AML-193 (cell line): ENCODE data around the gene NRG4.
"Not testable (repeated sequence)": the region's sequence is repeated elsewhere in the genome, so short reads cannot be mapped to it uniquely, and the experiment has no call there.

ENCODE experiments used
- DNase-seq, 2 experiments: peaks; one replicate each; lab custom pipeline; 2025; lab: John Stamatoyannopoulos, UW

The NRG4 gene, protein sequence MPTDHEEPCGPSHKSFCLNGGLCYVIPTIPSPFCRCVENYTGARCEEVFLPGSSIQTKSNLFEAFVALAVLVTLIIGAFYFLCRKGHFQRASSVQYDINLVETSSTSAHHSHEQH

GRCh38 chr15:76011627-76012551, at the start of gene NRG4:
Gene NRG4, minus strand, starts transcription at chr15:76012424. Its CDS starts 1,194 bp downstream, at chr15:76011230.
- peak; percentile 11 to 34 for DNase-seq

DNA sequence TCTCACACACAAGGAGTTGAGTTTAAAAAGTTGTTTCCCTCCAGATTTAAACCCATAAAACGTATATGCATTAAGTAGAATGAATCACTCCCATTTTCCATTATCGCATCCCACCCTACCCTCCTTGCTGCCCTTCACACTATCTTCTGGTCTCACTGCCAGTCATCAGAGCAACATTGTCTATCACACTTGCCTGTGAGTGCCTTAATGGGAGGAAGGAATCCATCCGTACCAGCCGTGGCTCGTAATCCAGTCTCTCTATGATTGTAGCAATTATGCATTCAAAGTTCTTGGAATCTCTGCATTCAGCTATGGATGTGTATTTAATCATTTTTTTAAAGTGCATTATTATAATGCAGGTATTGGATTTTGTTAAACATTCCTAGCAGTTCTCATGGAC, 49.5 kb upstream of the NRG4 start:
- no peak for DNase-seq

DNA sequence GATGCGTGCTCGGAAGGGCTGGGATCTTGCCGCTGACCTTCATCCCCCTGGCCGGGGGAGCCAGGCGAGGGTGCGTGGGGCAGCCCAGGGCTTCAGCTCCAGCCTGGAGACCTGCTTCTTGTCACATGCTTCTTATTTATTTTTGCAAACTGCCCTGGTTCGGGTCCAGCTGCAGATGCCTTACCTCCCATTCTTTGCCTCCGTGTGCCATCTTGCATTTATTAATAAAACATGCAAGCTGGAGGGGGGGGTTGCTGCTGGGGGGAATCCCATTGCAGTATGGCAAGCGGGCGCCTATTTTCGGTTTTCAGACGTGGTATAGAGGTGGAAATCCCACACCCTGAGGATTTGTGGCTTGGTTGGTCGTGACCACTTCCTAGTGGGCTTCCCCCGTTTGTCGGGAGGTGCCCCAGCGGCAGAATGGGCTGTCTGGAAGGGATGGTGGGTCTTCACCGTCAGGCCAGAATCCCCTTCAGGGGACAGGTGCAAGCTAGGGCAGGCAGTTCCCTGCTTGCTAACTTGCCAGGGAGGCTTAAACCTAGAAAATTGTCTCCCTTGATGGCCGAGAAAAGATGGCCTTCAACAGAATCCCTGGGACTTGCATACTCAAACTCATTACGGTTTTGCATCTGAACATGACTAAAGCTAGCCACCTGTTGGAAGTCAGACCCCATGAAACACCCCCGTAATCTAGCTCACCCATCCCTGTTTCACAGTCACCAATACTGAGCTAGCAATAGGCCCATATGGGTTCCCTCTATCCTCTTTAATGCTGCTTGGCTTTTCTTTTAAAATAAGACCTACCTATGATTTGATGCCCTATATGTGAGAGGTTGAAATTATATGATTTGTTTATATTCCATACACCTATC, 48.1 kb upstream of the NRG4 start:
- no peak for DNase-seq

DNA sequence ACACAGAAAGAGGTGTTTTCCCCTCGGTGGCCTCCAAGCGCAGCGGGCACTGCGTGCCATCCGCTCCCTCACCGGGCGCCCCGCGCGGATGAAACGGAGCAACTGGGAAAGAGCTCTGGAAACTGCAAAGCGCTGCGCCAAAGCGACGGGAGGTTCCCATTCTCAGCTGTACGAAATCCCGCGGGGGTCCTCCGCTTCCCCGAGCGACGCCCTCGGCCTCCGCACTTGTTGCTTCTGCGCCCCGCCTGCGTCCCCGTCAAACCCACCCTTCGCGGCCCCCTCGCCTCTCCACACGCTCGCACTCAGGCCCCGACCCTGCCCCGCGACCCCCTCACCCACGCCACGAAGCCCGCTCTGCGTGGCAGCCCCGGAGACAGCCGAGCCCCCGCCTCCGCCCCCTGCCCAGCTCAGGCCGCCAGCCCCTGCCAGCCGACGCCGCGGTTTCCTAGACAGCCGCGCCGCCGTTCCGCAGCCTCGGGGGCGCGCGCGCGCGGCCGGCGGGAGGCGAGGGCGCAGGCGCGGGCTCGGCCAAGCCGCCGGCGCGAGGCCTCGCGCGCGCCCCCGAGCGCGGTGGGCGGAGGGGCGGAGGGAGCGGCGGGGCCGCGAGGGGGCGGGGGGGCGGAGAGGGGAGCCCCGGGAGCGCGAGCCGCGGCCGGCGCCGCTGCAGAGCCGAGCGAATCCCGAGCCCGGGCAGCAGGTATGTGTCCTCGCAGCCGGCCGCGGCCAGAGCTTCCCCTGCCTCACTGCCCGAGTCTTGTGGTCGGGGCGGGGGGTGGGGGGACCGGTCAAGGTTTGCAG, 47.3 kb upstream of the NRG4 start, which contains the start of gene TMEM266:
TMEM266 (plus strand) TSS at position 666 of the 798 bp plus-strand sequence. CDS start 74,279 bp downstream, outside the sequence.
- peak; percentile 23 to 29 for DNase-seq

DNA sequence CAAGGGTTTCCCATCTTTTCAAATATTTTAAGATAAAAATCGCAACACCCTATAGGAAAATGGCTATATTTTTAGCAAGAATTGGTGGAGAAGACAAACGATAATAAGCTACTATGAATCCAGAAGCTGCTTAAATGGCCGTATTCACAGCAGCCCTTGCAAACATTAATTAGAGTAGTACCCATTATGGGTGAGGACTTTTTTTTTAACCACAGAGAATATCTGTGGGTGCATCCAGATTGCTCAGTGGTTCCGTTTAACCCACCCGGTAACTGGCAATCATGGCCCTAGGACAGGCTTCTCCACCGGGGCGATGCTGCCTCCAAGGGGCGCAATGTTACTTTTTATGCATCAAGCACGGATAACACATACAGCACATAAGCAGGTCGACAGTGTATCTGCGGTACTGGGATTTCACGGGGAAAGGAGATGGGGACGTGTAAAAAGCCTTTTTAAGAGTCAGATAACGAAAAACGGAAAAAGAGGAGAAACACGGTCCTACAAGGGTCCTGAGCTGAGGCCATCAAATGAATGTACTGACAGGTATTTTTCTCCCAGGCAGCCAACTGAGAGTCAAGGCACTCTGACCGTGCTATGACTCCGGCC, 46.6 kb upstream of the NRG4 start:
- DNase-seq = peak; percentile 42 to 55

GRCh38 chr15:76057332-76058000, 45.2 kb upstream of the NRG4 start:
- peak; percentile 63 to 76 for DNase-seq

DNA sequence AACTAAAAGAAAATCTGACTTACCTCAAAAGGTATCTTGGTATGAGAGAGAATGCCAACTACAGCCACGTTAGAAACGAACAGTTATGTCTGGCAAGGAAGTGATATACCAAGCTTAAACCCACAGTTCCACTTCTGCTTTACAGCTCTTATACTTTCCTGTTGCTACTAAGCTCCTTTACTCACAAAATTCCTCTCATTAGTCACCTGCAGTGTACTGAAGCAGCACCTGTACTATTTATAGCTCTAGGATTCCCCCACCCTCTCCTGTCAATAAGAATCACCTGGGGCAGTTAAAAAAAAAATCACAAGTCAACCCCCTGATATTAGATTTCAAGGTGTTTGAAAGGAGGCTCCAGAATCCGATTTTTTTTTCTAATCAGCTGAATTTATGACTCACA, 44.7 kb upstream of the NRG4 start:
- DNase-seq = peak; percentile 67 to 69

DNA sequence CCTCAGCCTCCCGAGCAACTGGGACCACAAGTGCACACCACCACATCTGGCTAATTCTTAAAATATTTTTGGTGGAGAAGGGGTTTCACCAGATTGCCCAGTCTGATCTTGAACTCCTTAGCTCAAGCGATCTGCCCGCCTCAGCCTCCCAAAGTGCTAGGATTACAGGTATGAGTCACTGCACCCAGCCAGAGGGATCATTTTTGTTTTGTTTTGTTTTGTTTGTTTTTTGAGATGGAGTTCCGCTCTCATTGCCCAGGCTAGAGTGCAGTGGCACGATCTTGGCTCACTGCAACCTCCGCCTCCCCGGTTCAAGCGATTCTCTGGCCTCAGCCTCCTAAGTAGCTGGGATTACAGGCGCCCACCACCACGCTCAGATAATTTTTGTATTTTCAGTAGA, 42.0 kb upstream of the NRG4 start:
- DNase-seq = not testable (repeated sequence)

- no peak for DNase-seq
Measured at GRCh38 chr15:76038512-76038911, 26.3 kb upstream of the NRG4 start.

- DNase-seq = no peak
Measured at GRCh38 chr15:76035593-76035992, 23.4 kb upstream of the NRG4 start.

DNA sequence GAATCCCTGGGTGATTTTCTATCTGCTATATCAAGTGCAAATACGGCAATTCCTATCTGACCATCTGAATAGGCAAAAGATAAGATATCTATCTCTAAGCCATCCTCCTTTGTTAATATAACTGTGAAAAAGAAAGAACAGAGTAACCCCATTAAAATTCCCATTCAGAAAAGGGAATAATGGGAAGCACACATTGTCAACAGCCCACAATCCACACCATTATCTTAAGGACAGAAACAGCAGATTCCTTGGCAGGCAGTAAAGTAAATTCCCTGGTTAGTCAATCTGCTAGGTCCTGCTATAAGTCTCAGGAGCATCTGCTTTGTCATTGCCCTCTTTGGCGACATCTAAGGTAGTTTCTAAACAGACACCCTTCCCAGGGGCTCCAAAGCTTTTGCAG, 21.9 kb upstream of the NRG4 start:
- DNase-seq = no peak

DNA sequence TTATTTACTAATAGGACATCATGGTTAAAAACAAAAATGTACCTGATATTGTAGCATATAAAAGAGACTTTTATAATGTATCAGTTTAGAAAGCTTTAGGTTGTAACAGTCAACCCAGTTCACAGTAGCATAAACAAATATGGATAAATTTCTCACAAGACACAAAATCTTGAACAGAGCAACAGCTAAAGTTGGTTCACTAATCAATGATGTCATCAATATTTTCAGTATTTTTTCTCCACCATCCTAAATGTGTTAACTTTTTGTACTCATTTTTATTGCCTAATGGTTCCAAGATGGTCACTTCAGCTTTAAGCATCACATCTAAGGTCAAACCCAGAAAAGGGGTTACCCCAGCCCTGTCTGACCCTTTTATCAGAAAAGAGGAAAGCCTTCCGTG, 21.2 kb upstream of the NRG4 start:
- no peak for DNase-seq

DNA sequence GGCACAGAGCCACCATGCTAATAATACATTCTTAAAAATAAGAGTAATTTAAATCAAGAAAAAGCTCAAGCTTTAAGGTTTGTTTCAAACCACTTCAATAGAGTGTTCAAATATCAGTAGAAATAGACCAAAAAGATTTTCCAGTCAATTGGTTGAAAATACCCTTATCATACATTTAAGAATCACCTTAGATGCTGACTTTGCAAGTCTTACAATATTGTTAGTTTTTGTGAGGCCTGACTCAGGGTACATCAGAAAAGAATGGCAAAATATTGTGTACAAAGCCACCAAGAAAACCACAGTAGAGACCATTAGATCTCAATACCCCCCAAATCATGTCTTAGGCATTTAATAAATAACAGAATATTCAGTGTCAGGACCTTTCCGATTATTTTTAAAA, 19.8 kb upstream of the NRG4 start:
- DNase-seq = no peak

- no peak for DNase-seq
Measured at GRCh38 chr15:76024021-76024768, 12.0 kb upstream of the NRG4 start.

DNA sequence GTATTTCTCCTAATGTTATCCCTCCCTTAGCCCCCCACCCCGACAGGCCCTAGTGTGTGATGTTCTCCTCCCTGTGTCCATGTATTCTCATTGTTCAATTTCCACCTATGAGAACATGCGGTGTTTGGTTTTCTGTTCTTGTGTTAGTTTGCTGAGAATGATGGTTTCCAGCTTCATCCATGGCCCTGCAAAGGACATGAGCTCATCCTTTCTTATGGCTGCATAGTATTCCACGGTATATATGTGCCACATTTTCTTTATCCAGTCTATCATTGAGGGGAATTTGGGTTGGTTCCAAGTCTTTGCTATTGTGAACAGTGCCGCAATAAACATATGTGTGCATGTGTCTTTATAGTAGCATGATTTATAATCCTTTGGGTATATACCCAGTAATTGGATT, 1.2 kb upstream of the NRG4 start:
- not testable (repeated sequence) for DNase-seq

DNA sequence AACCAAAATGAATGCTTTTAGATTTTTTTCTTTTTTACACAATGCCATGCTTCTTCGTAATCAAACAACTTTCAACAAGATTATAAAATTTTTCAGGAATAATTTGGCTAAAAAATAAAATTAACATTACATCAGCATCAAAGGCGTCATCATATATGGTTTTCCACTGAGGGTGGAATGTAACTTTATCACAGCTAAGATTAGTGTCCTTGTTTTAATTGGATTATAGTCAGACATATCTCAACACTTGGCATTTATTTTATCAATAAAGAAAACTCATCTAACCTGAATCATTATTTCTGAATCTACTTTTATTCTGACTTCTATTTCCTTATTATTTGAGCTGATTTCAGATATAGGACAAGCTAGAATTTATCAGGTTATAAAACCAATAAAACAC, 1.6 kb downstream of the NRG4 start:
- DNase-seq = no peak

GRCh38 chr15:76006136-76006778, 6.0 kb downstream of the NRG4 start:
- peak; percentile 93 to 95 for DNase-seq

DNA sequence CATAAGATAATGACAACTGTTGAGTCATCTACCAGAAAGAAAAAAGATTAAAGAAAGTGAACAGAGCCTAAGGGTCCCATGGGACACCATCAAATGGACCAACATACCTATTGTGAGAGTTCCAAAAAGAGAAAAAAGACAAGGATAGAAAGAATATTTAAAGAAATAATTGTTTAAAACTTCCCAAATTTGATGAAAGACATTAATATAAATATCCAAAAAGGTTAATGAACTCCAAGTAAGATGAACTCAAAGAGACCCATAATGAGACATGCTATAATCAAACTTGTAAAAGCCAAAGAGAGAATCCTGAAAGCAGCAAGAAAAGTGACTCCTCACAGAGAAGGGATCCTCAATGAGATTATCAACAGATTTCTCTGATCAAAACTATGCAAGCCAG, 8.9 kb downstream of the NRG4 start:
- no peak for DNase-seq

GRCh38 chr15:75995611-75996010, 16.6 kb downstream of the NRG4 start:
- no peak for DNase-seq
